Measurements from ENCODE around the gene SNX1.
"Not testable (repeated sequence)": the region's sequence is repeated elsewhere in the genome, so short reads cannot be mapped to it uniquely, and the experiment has no call there.

The SNX1 gene

DNA sequence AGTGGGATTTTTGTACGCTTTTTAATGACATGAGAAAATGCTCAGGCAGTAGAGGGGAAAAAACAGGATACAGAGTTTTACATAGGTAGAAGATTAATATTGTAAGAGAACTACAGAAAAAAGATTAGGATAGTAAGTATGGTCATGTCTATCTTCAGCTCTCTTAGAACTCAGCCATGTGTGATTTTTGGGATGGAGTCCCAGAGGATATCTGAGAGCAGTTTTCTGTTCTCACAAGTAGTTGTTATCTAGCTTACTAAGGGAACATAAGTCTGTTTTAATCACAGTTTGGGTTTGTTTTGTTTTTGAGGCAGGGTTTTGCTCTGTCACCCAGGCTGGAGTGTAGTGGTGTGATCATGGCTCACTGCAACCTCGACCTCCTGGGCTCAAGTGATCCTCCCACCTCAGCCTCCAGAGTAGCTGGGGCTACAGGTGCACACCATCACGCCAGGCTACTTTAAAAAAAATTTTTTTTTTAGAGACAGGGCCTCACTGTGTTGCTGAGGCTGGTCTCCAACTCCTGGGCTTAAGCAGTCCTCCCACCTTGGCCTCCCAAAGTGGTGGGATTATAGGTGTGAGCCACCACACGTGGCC, 14.4 kb downstream of the SNX1 start:
- DNase-seq; intact Hi-C loops (cut with DNase I): not testable (repeated sequence)

DNA sequence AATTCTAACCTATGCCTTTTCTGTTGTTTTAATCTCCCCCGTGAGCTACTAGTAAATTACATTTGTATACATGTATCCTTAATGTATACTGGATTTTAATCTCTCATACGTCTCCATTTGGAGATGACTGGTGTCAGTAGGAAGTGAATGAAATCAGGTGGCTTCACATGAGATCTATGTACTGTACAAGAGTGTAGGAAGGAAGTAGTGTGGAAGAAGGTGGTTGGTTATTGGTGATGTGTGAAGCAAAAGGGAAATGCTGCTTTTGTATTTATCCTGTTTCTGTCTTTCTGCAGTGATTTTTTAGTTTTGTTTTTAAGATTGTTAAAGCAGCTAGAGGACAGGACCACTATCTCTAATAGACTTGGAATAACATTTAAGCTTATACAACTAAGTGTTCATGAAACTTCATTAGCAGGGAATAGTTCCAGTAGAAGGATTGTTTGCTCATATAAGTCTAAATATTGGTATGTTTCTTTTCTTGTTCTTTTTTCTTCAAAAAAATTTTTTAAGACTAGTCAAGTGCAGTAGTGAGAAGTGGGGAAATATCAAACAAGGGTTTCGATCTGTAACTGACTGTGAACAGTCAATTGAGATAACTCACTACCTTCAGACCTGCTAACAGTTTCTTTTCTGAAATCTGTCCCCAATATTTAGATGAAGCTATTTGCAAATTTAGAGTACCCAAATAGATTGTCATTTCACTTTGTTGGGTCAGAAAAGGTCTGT, 15.3 kb downstream of the SNX1 start:
- intact Hi-C loops (cut with DNase I): no loop called here

GRCh38 chr15:64111679-64112050, 15.9 kb downstream of the SNX1 start:
- intact Hi-C loops (cut with DNase I): no loop called here
- DNase-seq: no peak

More for the DNA sequence above, 15.3 kb downstream of the SNX1 start:
- DNase-seq: no peak

DNA sequence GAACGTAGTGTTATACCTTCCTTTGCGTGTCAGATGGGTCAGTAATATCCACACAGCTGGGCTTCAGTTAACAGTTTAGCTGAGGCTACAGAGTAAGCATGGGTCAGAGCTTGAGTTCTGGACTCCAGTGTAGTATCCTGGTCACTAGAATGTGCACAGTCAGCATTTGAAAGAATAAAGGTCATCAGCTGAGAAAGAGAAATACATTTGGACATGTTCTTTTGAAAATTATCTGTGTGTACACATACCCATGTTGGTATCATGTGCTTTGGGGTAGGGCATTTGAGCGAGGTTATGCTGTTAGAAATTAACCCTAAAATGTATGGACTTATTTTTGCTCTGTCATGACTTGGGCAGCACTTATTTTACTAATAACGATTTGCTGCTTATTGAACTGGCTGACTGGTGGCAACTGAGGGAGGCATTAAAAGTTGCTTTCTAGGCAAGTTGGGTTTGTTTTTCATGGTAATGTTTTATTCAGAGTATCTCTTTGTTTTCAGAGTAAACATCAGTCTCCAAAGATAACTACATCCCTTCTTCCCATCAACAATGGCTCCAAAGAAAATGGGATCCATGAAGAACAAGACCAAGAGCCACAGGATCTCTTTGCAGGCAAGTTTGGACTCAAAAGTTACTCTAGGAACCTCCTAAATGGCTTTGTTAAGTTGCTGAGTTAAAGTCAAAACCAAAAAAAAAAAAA, 16.4 kb downstream of the SNX1 start:
- DNase-seq: no peak
- intact Hi-C loops (cut with DNase I): no loop called here

DNA sequence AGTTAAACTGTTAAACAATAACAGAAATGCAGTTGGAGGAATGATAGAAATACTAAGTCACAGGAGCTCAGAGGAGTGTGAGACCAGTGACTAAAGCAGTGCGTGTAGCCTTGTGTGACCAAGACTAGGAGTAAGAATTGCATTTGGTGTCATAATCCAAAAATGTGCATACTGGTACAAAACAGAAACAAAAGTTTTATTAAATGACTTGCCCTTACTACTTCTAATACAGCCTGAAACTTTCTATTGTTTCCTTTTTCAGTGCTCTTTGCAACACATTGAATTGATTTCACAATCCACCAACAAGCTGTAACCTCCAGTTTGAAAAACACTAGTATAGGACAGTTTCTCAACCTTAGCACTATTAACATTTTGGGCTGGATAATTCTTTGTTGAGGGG, 17.1 kb downstream of the SNX1 start:
- intact Hi-C loops (cut with DNase I): no loop called here
- DNase-seq: no peak

DNA sequence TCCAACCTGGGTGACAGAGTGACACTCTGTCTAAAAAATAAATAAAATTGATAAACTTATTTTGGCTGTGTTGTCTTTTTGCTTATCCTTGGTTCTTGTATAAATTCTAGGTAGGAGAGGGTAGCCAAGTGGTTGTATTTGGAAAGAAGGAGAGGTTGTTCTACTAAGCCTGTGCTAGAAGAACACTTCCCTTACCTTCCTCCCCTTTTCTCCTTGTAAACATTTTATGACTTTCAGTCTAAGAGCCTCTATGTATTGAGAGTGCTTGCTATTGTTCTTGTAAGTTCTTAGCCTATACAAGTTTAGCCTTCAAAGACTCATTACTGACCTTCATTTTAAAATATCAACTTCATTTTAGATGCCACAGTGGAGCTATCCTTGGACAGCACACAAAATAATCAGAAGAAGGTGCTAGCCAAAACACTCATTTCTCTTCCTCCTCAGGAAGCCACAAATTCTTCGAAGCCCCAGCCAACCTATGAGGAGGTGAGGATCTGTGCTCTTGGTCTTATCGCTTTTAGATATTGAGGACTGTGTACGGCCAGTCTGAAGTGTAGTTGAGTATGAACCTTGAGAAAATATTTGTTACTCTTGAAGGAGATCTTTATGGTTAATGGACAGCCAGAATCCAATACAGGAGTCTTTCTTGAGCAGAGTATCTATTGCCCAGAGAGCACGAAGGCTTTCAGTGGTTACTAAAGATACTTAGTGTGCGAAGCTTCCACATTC, 22.1 kb downstream of the SNX1 start:
- intact Hi-C loops (cut with DNase I): no loop called here
- no peak for DNase-seq

DNA sequence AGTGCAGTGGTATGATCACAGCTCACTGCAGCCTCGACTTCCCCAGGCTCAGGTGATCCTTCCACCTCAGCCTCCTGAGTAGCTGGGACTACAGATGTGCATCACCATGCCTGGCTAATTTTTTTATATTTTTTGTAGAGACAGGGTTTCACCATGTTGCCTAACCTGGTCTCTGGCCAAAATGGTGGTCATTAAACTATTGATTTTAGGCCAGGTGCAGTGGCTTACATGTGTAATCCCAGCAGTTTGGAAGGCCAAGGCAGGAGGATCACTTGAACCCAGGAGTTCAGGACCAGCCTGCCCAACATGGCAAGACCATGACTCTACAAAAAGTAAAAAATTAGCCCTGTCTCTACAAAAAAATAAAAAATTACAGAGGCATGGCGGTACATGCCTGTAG, 24.5 kb downstream of the SNX1 start:
- intact Hi-C loops (cut with DNase I); DNase-seq: not testable (repeated sequence)

DNA sequence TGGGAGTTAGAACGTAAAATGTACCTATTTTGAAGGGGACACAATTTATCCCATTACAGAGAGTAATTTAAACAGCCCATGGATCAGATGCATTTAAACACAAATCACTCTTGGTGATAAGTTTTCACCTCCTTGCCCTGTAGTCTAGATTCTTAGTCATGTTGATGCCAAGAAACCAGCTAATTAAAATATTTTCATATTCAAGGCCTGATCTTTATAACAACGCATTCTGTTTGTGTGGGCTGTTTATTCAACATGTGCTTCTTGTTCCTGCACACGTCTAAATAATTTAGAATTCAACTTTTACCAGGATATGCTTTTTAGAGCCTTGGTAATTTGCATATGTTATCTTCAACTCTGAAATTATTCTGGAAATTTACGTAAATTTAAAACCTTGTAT, 25.8 kb downstream of the SNX1 start:
- intact Hi-C loops (cut with DNase I): no loop called here
- DNase-seq: no peak

DNA sequence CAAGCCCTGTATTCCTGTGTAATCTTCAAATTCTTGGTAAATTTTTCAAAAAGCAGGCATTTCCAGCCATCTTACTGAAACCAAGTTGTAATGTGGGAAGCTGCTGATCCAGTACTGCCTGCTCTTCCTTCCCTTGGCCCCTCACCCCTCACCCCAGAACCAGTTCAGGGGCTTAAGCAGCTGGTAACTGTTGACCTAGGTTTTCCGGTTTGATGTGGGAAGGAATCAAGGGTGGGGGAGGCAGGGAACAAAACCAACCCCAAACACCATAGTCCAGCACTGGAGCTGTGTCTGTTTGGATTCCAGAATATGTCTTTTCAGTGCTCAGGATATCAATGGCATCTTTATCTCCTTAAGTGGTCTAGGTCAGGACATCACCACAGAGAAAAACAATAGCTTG, 26.7 kb downstream of the SNX1 start:
- intact Hi-C loops (cut with DNase I): no loop called here
- peak in 8 of 42 donors; percentile 18 to 66 (median 32) for DNase-seq

- peak; percentile 52 to 95 (median 86) for DNase-seq
- intact Hi-C loops (cut with DNase I): no loop called here
Observed at GRCh38 chr15:64122936-64123351, 27.2 kb downstream of the SNX1 start.

- peak in 1 of 42 donors; percentile 38 for DNase-seq
- intact Hi-C loops (cut with DNase I): no loop called here
Observed at GRCh38 chr15:64125978-64126377, 30.2 kb downstream of the SNX1 start.

DNA sequence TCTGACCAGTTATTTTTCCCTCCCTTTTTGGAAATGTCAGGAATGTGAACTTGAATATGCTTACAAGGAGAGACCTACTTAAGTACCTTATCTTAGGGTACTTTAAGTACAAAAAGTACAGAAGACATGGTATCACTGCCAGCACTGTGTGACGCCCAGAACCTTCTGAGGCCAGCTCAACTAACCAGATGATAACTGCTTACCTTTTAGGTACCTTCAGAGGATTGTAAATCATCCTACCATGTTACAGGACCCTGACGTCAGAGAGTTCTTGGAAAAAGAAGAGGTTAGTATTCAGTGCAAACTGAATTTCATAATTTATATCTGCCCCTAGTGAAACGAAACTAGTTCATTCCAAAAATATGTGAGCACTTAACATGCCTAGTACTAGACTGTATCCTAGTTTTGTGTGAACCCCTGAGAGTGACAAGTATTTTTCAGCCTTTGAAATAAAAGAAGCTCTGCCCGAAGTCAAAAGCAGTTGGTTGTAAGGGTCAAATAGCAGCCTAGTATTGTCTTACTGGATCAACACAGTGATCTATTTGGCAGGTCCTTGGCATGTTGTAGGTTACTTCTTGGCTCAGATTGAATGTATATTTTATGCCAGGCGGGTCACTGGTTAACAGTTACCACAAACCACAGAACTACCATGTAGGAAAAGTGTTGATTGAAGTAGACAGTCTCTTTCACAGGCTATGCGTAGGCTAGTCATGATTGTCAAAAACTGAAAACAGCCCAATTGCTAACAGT, 31.9 kb downstream of the SNX1 start:
- DNase-seq: peak in 2 of 42 donors; percentile 19 to 22
- intact Hi-C loops (cut with DNase I): no loop called here

GRCh38 chr15:64130159-64130558, 34.4 kb downstream of the SNX1 start:
- intact Hi-C loops (cut with DNase I): no loop called here
- peak in 1 of 42 donors; percentile 13 for DNase-seq

DNA sequence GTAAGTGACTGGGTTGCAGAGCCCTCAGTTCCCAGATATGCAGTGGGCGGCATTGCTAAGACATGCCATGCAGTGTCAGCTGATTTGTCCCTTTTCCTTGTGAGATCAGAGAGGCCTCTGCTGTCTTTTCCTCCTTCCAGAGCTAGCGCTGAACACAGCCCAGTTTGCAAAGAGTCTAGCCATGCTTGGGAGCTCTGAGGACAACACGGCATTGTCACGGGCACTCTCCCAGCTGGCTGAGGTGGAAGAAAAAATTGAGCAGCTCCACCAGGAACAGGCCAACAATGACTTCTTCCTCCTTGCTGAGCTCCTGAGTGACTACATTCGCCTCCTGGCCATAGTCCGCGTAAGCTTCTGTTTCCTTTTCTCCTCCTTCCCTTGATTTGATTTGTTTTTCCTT, 35.8 kb downstream of the SNX1 start:
- peak in 18 of 42 donors; percentile 36 to 78 (median 52) for DNase-seq

GRCh38 chr15:64132217-64132616, 36.4 kb downstream of the SNX1 start:
- intact Hi-C loops (cut with DNase I): no loop called here
- DNase-seq: peak in 2 of 42 donors; percentile 31 to 39

More for the DNA sequence above, 35.8 kb downstream of the SNX1 start:
- intact Hi-C loops (cut with DNase I): no loop called here

DNA sequence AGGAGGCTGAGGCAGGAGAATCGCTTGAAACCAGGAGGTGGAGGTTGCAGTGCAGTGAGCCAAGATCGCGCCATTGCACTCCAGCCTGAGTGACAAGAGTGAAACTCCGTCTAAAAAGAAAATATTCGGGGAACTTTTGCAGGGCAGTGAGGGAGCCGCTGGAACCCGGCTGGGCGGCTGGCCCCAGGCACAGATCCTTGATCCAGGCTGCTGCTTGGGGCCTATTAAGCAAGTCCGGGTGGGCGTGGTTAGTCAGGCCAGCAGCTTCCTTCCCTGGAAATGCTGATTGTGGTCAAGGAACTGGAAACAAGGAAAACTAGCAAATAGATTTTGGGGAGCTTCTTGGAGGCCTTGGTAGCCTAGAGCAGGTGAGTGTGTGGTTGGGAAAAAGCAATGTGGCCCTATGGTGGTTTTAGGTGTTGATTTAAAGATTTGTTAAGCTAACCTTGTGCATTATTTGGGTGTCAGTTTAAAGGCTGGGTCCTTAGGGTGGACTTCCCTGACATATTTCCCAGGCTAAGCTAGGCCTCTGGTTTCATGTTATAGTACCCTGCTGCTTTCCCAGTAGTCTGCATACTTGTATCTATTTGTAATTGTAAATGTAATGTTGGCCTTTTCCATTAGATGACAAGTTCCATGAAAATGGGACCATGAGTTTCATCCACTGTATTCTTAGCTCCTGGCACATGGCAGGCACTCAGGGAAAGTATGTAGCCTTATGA, 38.0 kb downstream of the SNX1 start:
- intact Hi-C loops (cut with DNase I): no loop called here
- DNase-seq: peak in 2 of 42 donors; percentile 30 to 42

- DNase-seq: peak; percentile 61 to 92 (median 80)
- intact Hi-C loops (cut with DNase I): no loop called here
Observed at GRCh38 chr15:64134345-64134829, 38.6 kb downstream of the SNX1 start.

GRCh38 chr15:64136347-64136746, 40.6 kb downstream of the SNX1 start:
- DNase-seq: peak in 2 of 42 donors; percentile 3 to 39
- intact Hi-C loops (cut with DNase I): no loop called here

All from head of caudate nucleus (tissue), 42 donors.